K562 (cell line): Measurements from ENCODE around the gene RNLS. TPM values are rescaled to one million over a fixed set of nuclear protein-coding genes. Genes with fewer than 3 reads are reported as not detected.

Experiments used
- ATAC-seq: fragments of 200-7000 bp; cut with Tn5 transposase; 3 replicates; pipeline ENCODE4 v1.9.1; 2020; ENCODE audit warnings: moderate library complexity
- BruUV-seq: library from RNA; stranded (reverse); fragments of 400-500 nt; replicated peaks from 2 replicates; lab custom pipeline; 2021; lab: Mats Ljungman, UMichigan
- CTCF ChIA-PET: fragments of 300-600 bp; formaldehyde crosslinking; extraction: SDS; loops from one replicate; lab custom pipeline; 2021; ENCODE audit warnings: low intra/inter-chr PET ratio; lab: Yijun Ruan, JAX
- POLR2A ChIA-PET: fragments of 300-600, 350-650 bp; sonication (Branson Sonifier 250); formaldehyde crosslinking; extraction: SDS; loops from one replicate; lab custom pipeline; 2021; ENCODE audit warnings: antibody characterized with exemption, inconsistent platforms; lab: Yijun Ruan, JAX
- DNase-seq, 4 experiments: peaks; one replicate each; pipeline versions ENCODE4 v3.0.0 to v3.0.0-alpha.2; 2011 to 2018; ENCODE audit warnings: low spot score in 3 of 4, mixed read lengths in 3 of 4; ENCODE audit errors: extremely low read depth in 1 of 4
- FAIRE-seq: peaks from 2 replicates; lab custom pipeline; 2011; peaks lifted over from hg19 to GRCh38; lab: Jason Lieb, UNC
- H2AFZ ChIP-seq: 2 replicates; pipeline ENCODE4 v1.6.0; 2011; ENCODE audit warnings: low read depth, low read length, control low read depth, inconsistent platforms
- H3K27ac ChIP-seq: fragments of 200-600 bp; 3 replicates; pipeline ENCODE4 v1.8.0; 2011; ENCODE audit warnings: low read depth, mild to moderate bottlenecking, control low read depth, inconsistent platforms, low read length, moderate library complexity, mixed read lengths; ENCODE audit errors: extremely low read depth
- H3K27me3 ChIP-seq, 2 experiments: fragments of 300-600 bp in 1 of 2; 2 replicates in 1 of 2; 3 replicates in 1 of 2; pipeline versions ENCODE4 v1.6.0 to v1.8.0; 2011; ENCODE audit warnings: inconsistent platforms in 2 of 2, low read length in 2 of 2, mild to moderate bottlenecking in 1 of 2, mixed read lengths in 1 of 2, moderate library complexity in 1 of 2; ENCODE audit not compliant: control insufficient read depth in 2 of 2, insufficient read depth in 2 of 2
- H3K36me3 ChIP-seq: fragments of 300-600 bp; 3 replicates; pipeline ENCODE4 v1.8.0; 2011; ENCODE audit warnings: mild to moderate bottlenecking, low read length, inconsistent platforms; ENCODE audit not compliant: control insufficient read depth, insufficient read depth
- H3K4me1 ChIP-seq, 2 experiments: fragments of 200-600 bp in 1 of 2; replicated peaks in 1 of 2; 2 replicates in 1 of 2; 3 replicates in 1 of 2; pipeline versions ENCODE4 v1.5.1 to v1.8.0; 2011; ENCODE audit warnings: inconsistent platforms in 2 of 2, low read length in 2 of 2, mild to moderate bottlenecking in 1 of 2, mixed read lengths in 1 of 2, moderate library complexity in 1 of 2; ENCODE audit not compliant: control insufficient read depth in 2 of 2, insufficient read depth in 2 of 2
- H3K4me2 ChIP-seq: 2 replicates; pipeline ENCODE4 v1.6.1; 2011; ENCODE audit warnings: low read length, control low read depth, inconsistent platforms, mixed read lengths; ENCODE audit not compliant: insufficient read depth
- H3K4me3 ChIP-seq: fragments of 200-600 bp; sonication (generic), shearing (Covaris generic); 2 replicates; pipeline ENCODE4 v1.5.1; 2016; ENCODE audit warnings: control low read depth, inconsistent platforms
- H3K79me2 ChIP-seq: fragments of 200-600 bp; 3 replicates; pipeline ENCODE4 v1.8.0; 2011; ENCODE audit warnings: low read length, inconsistent platforms; ENCODE audit not compliant: control insufficient read depth, insufficient read depth
- H3K9ac ChIP-seq, 2 experiments: 2 replicates each; pipeline versions ENCODE4 v1.6.0 to v1.6.1; 2011; ENCODE audit warnings: low read depth in 2 of 2, low read length in 2 of 2, control low read depth in 1 of 2, inconsistent platforms in 1 of 2, mild to moderate bottlenecking in 1 of 2, mixed read lengths in 1 of 2; ENCODE audit not compliant: insufficient read depth in 1 of 2
- H3K9me1 ChIP-seq: one replicate; pipeline ENCODE4 v1.6.0; 2011; ENCODE audit warnings: inconsistent platforms, mild to moderate bottlenecking, low read length, moderate library complexity; ENCODE audit not compliant: control insufficient read depth, insufficient read depth
- H3K9me3 ChIP-seq: replicated peaks from 2 replicates; pipeline ENCODE4 v1.5.1; 2011; ENCODE audit warnings: low read depth, low read length, inconsistent platforms; ENCODE audit not compliant: control insufficient read depth, insufficient read depth
- H4K20me1 ChIP-seq: replicated peaks from 2 replicates; pipeline ENCODE4 v1.6.1; 2011; ENCODE audit warnings: low read length, inconsistent platforms, mixed read lengths; ENCODE audit not compliant: control insufficient read depth, insufficient read depth
- CXXC5 ChIP-seq: fragments of 250-450 bp; sonication (Bioruptor Pico); IDR thresholded peaks from 2 replicates; pipeline ENCODE4 v1.8.0; 2022; ENCODE audit warnings: inconsistent platforms, mild to moderate bottlenecking, moderate library complexity
- GTF2E2 ChIP-seq: fragments of 200-800 bp; sonication (Bioruptor generic); IDR thresholded peaks from 2 replicates; pipeline ENCODE4 v1.6.1; 2016; ENCODE audit warnings: missing genetic modification characterization, missing compliant biosample characterization
- NR2C2 ChIP-seq, 2 experiments: fragments of 200-800 bp in 1 of 2; sonication (Bioruptor generic) in 1 of 2; sonication (generic) in 1 of 2; formaldehyde crosslinking in 1 of 2; IDR thresholded peaks; 2 replicates each; pipeline versions ENCODE4 v1.6.1 to v1.8.0; 2016 to 2022; ENCODE audit warnings: mild to moderate bottlenecking in 1 of 2, missing compliant biosample characterization in 1 of 2, missing genetic modification characterization in 1 of 2, missing genetic modification reagents in 1 of 2
- NR4A1 ChIP-seq, 2 experiments: fragments of 250-450 bp in 1 of 2; fragments of 450-650 bp in 1 of 2; sonication (Bioruptor Pico) in 1 of 2; IDR thresholded peaks; 2 replicates each; pipeline versions ENCODE4 v1.4.0 to v1.6.1; 2016 to 2020; ENCODE audit warnings: mild to moderate bottlenecking in 2 of 2, missing compliant biosample characterization in 1 of 2, missing genetic modification characterization in 1 of 2, moderate library complexity in 1 of 2
- RBFOX2 ChIP-seq: fragments of 200-400 bp; formaldehyde crosslinking; IDR thresholded peaks from 2 replicates; pipeline ENCODE4 v1.6.1; 2017; ENCODE audit warnings: low read depth, mild to moderate bottlenecking, low read length, moderate library complexity
- RFX7 ChIP-seq: fragments of 250-450 bp; sonication (Bioruptor Pico); IDR thresholded peaks from 2 replicates; pipeline ENCODE4 v1.5.1; 2021; ENCODE audit warnings: mild to moderate bottlenecking
- TEAD2 ChIP-seq: fragments of 450-650 bp; IDR thresholded peaks from 2 replicates; pipeline ENCODE4 v1.6.1; 2016; ENCODE audit warnings: missing genetic modification characterization, control low read depth, missing compliant biosample characterization
- TRIM24 ChIP-seq, 2 experiments: fragments of 450-650 bp; IDR thresholded peaks; 2 replicates each; pipeline ENCODE4 v1.6.1; 2016
- ZNF274 ChIP-seq: IDR thresholded peaks from 2 replicates; pipeline ENCODE4 v1.6.1; 2011; ENCODE audit warnings: low read depth, mild to moderate bottlenecking, low read length, moderate library complexity, borderline replicate concordance
- ZNF780A ChIP-seq: fragments of 250-450 bp; sonication (Bioruptor Pico); IDR thresholded peaks from 2 replicates; pipeline ENCODE4 v1.5.0; 2021; ENCODE audit warnings: mild to moderate bottlenecking
- WGBS: fragments of 100-300 bp; shearing (Covaris generic); methylation state at CpG from one replicate; pipeline ENCODE4 v1.1.6; 2016; ENCODE audit warnings: low coverage, mixed read lengths; ENCODE audit not compliant: insufficient coverage; ENCODE audit errors: missing lambda C conversion rate; 5-methylcytosine and 5-hydroxymethylcytosine counted together
- in situ Hi-C: fragments of 300-500 bp; cut with MboI; formaldehyde crosslinking; loops from 4 replicates; pipeline ENCODE4 v1.15.0; 2018; ENCODE audit warnings: inconsistent platforms, mixed read lengths
- intact Hi-C: fragments of 100-400 bp; cut with micrococcal nuclease; formaldehyde crosslinking; loops from 2 replicates; pipeline ENCODE4 v1.14.2; 2022
- polyA plus RNA-seq, 8 experiments: library from polyadenylated mRNA; depleted of rRNA in 4 of 8; stranded (reverse) in 5 of 8; unstranded in 3 of 8; fragments of >200 nt; fragmentation: Nextera tagmentation in 2 of 8; fragmentation: Illumina TruSeq in 1 of 8; extraction: Ambion mirVana in 2 of 8; extraction: Trizol in 1 of 8; gene quantifications; 2 replicates each; pipeline versions ENCODE4 v1.2.1 to v1.2.3, GENCODE V29; 2011 to 2014; ENCODE audit warnings: inconsistent platforms in 1 of 8, missing spikeins in 1 of 8
- total RNA-seq, 7 experiments: library from RNA; depleted of rRNA in 6 of 7; stranded (reverse); fragments of >200 nt in 6 of 7; fragmentation: Illumina TruSeq in 2 of 7; extraction: Trizol in 2 of 7; gene quantifications; 2 replicates each; pipeline versions ENCODE4 v1.2.1 to v1.2.3, GENCODE V29; 2011 to 2021; ENCODE audit warnings: low replicate concordance in 1 of 7
- TF ChIP-seq, protein P1 (sequence below): fragments of 450-650 bp; IDR thresholded peaks from 2 replicates; pipeline ENCODE4 v1.6.1; 2016; ENCODE audit warnings: antibody characterized with exemption
- TF ChIP-seq, protein P2 (sequence below): fragments of 200-800 bp; sonication (Bioruptor generic); IDR thresholded peaks from 2 replicates; pipeline ENCODE4 v1.6.1; 2017; ENCODE audit warnings: missing genetic modification characterization, missing compliant biosample characterization
- TF ChIP-seq, protein P3 (sequence below): sonication (generic); formaldehyde crosslinking; IDR thresholded peaks from 2 replicates; pipeline ENCODE4 v1.8.1; 2023; ENCODE audit warnings: mild to moderate bottlenecking, missing genetic modification reagents
- TF ChIP-seq, protein P4 (sequence below): sonication (generic); formaldehyde crosslinking; IDR thresholded peaks from 2 replicates; pipeline ENCODE4 v1.8.0; 2022; ENCODE audit warnings: missing genetic modification reagents, mild to moderate bottlenecking, borderline replicate concordance
- TF ChIP-seq, protein P5 (sequence below): sonication (generic); formaldehyde crosslinking; IDR thresholded peaks from 2 replicates; pipeline ENCODE4 v1.8.0; 2022; ENCODE audit warnings: mild to moderate bottlenecking, missing genetic modification reagents

RNLS gene
- total and polyA plus RNA-seq, 9 of the 15 experiments (the other 6 are each of a cell fraction or from before 2014, with no cell fraction given): 0.14 to 0.72 (median 0.41) TPM; not detected in 3

DNA sequence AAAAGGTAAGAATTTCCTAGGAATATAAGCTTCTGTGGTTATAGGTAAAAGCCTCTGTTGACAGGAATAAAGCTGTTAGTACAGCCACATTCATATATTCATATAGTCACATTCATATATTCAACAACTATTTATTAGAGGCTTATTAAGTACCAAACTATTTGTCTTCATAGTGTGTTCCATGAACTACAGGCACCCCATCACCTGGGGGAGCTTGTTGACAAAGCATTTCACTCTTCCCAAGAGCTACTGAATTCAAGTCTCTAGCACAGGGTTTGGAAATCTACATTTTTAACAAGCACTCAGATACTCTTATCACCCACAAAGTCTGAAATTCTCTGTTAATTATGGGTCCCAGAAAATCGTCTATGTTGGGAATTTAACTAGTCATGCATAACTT is 110.6 kb downstream of the RNLS start (continued):
- TF ChIP-seq, protein P1, sequence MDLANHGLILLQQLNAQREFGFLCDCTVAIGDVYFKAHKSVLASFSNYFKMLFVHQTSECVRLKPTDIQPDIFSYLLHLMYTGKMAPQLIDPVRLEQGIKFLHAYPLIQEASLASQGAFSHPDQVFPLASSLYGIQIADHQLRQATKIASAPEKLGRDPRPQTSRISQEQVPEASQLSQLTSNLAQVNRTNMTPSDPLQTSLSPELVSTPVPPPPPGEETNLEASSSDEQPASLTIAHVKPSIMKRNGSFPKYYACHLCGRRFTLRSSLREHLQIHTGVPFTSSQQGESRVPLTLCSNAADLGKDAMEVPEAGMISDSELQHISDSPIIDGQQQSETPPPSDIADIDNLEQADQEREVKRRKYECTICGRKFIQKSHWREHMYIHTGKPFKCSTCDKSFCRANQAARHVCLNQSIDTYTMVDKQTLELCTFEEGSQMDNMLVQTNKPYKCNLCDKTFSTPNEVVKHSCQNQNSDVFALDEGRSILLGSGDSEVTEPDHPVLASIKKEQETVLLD: no peak
- TF ChIP-seq ZNF780A (no peak), CXXC5 (CRISPR knock-in tag) (no peak), NR2C2 (CRISPR knock-in tag; IDR thresholded peaks at IDR 0.05) (no peak), NR2C2 (tag; IDR thresholded peaks at IDR 0.05) (no peak), RFX7 (no peak)
- TF ChIP-seq, protein P2, sequence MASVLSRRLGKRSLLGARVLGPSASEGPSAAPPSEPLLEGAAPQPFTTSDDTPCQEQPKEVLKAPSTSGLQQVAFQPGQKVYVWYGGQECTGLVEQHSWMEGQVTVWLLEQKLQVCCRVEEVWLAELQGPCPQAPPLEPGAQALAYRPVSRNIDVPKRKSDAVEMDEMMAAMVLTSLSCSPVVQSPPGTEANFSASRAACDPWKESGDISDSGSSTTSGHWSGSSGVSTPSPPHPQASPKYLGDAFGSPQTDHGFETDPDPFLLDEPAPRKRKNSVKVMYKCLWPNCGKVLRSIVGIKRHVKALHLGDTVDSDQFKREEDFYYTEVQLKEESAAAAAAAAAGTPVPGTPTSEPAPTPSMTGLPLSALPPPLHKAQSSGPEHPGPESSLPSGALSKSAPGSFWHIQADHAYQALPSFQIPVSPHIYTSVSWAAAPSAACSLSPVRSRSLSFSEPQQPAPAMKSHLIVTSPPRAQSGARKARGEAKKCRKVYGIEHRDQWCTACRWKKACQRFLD (CRISPR knock-in tag): no peak

DNA sequence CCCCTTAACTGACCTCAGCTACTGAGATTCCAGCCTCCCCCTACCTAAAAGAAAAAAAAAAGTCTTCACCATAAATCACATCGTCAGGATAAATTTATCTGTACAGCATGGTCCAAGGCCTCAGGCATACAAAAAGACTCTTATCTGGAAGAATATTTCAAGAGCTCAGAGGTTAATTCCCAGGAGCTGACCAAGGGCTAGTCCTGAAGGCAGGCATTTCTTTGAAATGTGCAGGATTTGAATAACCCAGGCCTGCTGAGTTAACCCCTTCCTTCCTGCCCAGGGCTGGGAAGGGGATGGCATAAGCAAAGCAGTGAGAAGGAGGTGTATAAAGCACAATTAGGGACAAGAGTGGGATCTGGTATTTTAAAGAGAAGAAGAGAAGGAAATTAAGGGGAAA is 111.2 kb downstream of the RNLS start:
- no TSS peak for BruUV-seq
- no peak for FAIRE-seq
- WGBS: 0% methylated on average over 1 of the region's 1 CpG
- Histone ChIP-seq H2AFZ (no peak overlapping the region), H3K27ac (no peak overlapping the region), H3K36me3 (no peaks in the 10 kb centered on the region), H3K4me1 (no peaks in the 10 kb centered on the region), H3K9ac (no peak overlapping the region), H3K4me2 (no peak overlapping the region), H3K9me3 (no peaks in the 10 kb centered on the region), H3K79me2 (no peaks in the 10 kb centered on the region), H4K20me1 (no peaks in the 10 kb centered on the region), H3K9me1 (no peaks in the 10 kb centered on the region), H3K4me3 (no peak overlapping the region), H3K27me3 (no peaks in the 10 kb centered on the region)
- DNase-seq: no peak
- in situ Hi-C loops (no loop called here), intact Hi-C loops (no loop called here)
- no peak for ATAC-seq
- ChIA-PET CTCF (interaction anchor here (0.5 kb wide), 1 partner anchor 16 kb away, joined by 3 read pairs; no protein-coding TSS in a partner anchor), POLR2A (no interaction called here)
- TF ChIP-seq ZNF274 (no peak), TEAD2 (tag) (no peak), GTF2E2 (tag) (no peak), NR4A1 (CRISPR knock-in tag; IDR thresholded peaks at IDR 0.05) (no peak), NR4A1 (tag; IDR thresholded peaks at IDR 0.05) (no peak), TRIM24 (IDR thresholded peaks at IDR 0.05) (no peak), RBFOX2 (no peak)
- TF ChIP-seq, protein P3, sequence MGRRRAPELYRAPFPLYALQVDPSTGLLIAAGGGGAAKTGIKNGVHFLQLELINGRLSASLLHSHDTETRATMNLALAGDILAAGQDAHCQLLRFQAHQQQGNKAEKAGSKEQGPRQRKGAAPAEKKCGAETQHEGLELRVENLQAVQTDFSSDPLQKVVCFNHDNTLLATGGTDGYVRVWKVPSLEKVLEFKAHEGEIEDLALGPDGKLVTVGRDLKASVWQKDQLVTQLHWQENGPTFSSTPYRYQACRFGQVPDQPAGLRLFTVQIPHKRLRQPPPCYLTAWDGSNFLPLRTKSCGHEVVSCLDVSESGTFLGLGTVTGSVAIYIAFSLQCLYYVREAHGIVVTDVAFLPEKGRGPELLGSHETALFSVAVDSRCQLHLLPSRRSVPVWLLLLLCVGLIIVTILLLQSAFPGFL: no peak
- TF ChIP-seq, protein P4, sequence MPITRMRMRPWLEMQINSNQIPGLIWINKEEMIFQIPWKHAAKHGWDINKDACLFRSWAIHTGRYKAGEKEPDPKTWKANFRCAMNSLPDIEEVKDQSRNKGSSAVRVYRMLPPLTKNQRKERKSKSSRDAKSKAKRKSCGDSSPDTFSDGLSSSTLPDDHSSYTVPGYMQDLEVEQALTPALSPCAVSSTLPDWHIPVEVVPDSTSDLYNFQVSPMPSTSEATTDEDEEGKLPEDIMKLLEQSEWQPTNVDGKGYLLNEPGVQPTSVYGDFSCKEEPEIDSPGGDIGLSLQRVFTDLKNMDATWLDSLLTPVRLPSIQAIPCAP (CRISPR knock-in tag): no peak
- TF ChIP-seq, protein P5, sequence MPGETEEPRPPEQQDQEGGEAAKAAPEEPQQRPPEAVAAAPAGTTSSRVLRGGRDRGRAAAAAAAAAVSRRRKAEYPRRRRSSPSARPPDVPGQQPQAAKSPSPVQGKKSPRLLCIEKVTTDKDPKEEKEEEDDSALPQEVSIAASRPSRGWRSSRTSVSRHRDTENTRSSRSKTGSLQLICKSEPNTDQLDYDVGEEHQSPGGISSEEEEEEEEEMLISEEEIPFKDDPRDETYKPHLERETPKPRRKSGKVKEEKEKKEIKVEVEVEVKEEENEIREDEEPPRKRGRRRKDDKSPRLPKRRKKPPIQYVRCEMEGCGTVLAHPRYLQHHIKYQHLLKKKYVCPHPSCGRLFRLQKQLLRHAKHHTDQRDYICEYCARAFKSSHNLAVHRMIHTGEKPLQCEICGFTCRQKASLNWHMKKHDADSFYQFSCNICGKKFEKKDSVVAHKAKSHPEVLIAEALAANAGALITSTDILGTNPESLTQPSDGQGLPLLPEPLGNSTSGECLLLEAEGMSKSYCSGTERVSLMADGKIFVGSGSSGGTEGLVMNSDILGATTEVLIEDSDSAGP (CRISPR knock-in tag): no peak
